RWPE1 (cell line): ENCODE measurements around the gene STK33.
A peak's percentile ranks its signal among the peaks of the same experiment; 100 is the strongest.

ENCODE experiments used
- CTCF ChIA-PET: fragments of 350-600 bp; sonication (Branson Sonifier 250); formaldehyde crosslinking; extraction: SDS; loops from one replicate; lab custom pipeline; 2021; lab: Yijun Ruan, JAX
- POLR2A ChIA-PET: fragments of 400-600 bp; formaldehyde crosslinking; extraction: SDS; loops from one replicate; lab custom pipeline; 2020; ENCODE audit warnings: antibody characterized with exemption; ENCODE audit not compliant: low non-redundant PET; lab: Yijun Ruan, JAX
- DNase-seq: peaks from one replicate; pipeline ENCODE4 v3.0.0; 2012; ENCODE audit warnings: low spot score
- H3K27ac ChIP-seq: fragments of 450-650 bp; 2 replicates; pipeline ENCODE4 v1.5.1; 2017
- CTCF ChIP-seq: fragments of 450-650 bp; conservative IDR thresholded peaks from 2 replicates; pipeline ENCODE4 v1.5.1; 2017; ENCODE audit warnings: low read depth, mild to moderate bottlenecking

The STK33 gene

DNA sequence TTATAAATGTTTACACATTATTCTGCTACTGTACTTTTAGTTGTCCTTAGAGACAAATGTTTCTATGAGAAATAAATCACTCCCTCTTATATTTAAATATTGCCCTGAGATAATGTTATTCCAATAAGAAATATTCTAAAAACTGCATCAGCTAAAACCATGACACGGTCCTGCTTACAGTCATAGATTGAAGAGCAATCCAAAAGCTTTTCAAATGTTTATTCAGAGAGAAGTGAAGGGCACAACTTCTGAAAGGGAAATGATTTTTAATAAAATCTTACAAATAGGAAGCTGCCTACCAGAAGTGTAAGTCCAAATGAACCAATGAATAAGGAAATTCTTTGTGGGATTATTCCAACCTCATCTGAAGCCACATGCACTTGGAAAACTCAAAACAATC is 49.2 kb downstream of the STK33 start:
- POLR2A ChIA-PET, result no interaction called here
- CTCF ChIA-PET, result interaction anchor here (0.6 kb wide), 2 partner anchors 22 to 336 kb away, joined by 3 read pairs; no protein-coding TSS in a partner anchor
- TF ChIP-seq CTCF, result no peak
- no peak overlapping the region for H3K27ac ChIP-seq
- no peak for DNase-seq

DNA sequence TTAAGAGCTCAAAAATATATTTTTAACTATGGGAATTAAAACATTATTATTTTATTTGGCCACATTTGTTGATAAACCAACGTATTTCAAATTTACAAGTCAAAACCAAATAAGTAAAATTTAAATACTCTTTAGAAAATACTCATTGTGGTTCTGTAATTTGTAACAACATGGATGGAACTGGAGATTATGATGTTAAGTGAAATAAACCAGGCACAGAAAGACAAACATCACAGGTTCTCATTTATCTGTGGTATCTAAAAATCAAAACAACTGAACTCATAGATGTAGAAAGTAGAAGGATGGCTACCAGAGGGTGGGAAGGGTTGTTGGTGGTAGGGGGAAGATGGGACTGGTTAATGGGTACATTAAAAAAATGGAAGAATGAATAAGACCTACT is 50.8 kb downstream of the STK33 start:
- no peak overlapping the region for H3K27ac ChIP-seq
- ChIA-PET POLR2A (no interaction called here), CTCF (no interaction called here)
- DNase-seq, result no peak
- no peak for TF ChIP-seq CTCF

DNA sequence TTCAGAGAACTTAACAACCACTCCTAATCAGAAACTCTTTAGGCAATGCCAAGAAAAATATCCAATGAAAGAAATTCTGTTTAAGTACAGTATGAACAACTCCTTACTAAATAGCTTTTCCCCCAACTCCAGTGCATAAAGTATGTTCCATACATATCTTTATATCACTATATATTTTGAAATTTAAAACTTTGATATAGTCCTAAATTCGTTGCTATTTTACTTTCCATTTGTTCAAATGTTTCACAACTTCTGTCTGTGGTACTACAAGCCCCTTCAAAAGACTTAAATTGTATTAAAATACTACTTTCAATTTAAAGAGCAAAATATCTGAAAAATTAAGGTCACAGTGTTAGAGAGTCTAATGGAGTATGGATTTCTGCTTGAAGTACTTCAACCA is 52.6 kb downstream of the STK33 start:
- no peak for TF ChIP-seq CTCF
- ChIA-PET CTCF (interaction anchor here (0.6 kb wide), 1 partner anchor 62 kb away, joined by 3 read pairs; no protein-coding TSS in a partner anchor), POLR2A (no interaction called here)
- no peak overlapping the region for H3K27ac ChIP-seq
- no peak for DNase-seq

- CTCF ChIA-PET, result interaction anchor here (0.6 kb wide), 1 partner anchor 544 kb away, joined by 3 read pairs; no protein-coding TSS in a partner anchor
- no peak overlapping the region for H3K27ac ChIP-seq
- DNase-seq, result peak; percentile 63
- POLR2A ChIA-PET, result no interaction called here
- TF ChIP-seq CTCF, result peak; percentile 30; the same call in 1 of the 2 replicates
These were observed 60.7 kb downstream of the STK33 start for GRCh38 chr11:8533332-8533731.

DNA sequence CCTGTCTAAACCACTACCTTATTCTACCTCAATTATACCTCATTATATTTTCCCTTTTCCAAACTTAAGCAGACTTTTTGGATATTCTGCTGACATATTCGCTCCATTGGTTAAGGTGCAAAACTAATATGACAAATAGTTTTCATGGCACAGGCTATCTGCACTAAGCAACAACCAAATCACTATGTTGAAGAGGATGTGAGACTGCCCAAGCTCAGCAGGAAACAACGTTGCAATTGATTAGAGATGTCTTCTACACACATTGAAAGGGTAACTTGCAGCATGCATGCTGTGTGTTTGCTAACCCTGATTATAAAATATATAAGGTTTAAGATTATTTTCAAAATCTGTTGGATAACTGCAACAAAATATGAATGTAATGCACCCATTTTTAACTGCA is 61.6 kb downstream of the STK33 start:
- H3K27ac ChIP-seq, result no peak overlapping the region
- CTCF ChIA-PET, result no interaction called here
- no peak for TF ChIP-seq CTCF
- DNase-seq, result no peak
- POLR2A ChIA-PET, result no interaction called here

DNA sequence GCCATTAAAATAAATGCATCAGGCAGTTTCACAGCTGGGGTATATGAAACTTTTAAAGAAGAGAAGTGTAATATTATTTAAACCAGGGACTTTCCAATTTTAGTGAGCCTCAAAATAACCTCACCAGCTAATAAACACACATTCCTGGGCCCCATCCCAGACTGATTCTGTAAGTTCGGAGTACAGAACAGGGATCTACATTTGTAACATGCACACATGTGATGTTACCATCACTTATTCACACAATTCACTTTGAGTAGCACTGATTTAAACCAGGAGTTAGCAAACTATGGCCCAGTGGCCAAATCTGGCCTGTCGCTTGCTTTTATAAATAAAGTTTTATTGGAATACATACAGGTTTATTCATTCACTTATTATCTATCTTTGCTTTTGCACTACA is 62.0 kb downstream of the STK33 start:
- DNase-seq, result no peak
- ChIA-PET POLR2A (no interaction called here), CTCF (no interaction called here)
- no peak for TF ChIP-seq CTCF
- no peak overlapping the region for H3K27ac ChIP-seq
